Activated B cell treated with CpG ODN at 0.5 μM for 24 hours (primary cell): ENCODE measurements around the gene SYT13. TPM values are rescaled to one million over a fixed set of nuclear protein-coding genes. Genes with fewer than 3 reads are reported as not detected.
"Not testable (repeated sequence)": the region's sequence is repeated elsewhere in the genome, so short reads cannot be mapped to it uniquely, and the experiment has no call there.

Source experiments
- ATAC-seq: fragments of 200-7000 bp; cut with Tn5 transposase; one replicate; pipeline ENCODE4 v1.10.0; 2021; ENCODE audit warnings: low read depth, mild to moderate bottlenecking, moderate library complexity
- CTCF ChIA-PET: fragments of 350-600 bp; sonication (Branson Sonifier 250); formaldehyde crosslinking; loops from one replicate; lab custom pipeline; 2021; ENCODE audit warnings: antibody characterized with exemption; lab: Charles Lee
- POLR2A ChIA-PET: fragments of 350-600 bp; sonication (Branson Sonifier 250); formaldehyde crosslinking; loops from one replicate; lab custom pipeline; 2021; ENCODE audit warnings: antibody characterized with exemption; lab: Charles Lee
- DNase-seq: peaks from one replicate; pipeline ENCODE4 v3.0.0; 2022
- H3K27ac Mint-ChIP-seq: one replicate; pipeline ENCODE4 v1.8.0; 2020; ENCODE audit warnings: mixed read lengths
- H3K27me3 Mint-ChIP-seq: one replicate; pipeline ENCODE4 v1.8.0; 2021; ENCODE audit warnings: mixed read lengths
- H3K36me3 Mint-ChIP-seq: one replicate; pipeline ENCODE4 v1.8.0; 2021; ENCODE audit warnings: low read depth, mixed read lengths
- H3K4me1 Mint-ChIP-seq: one replicate; pipeline ENCODE4 v1.8.0; 2021; ENCODE audit warnings: mixed read lengths
- H3K4me3 Mint-ChIP-seq: one replicate; pipeline ENCODE4 v1.8.0; 2020; ENCODE audit warnings: mild to moderate bottlenecking, mixed read lengths
- H3K9me3 Mint-ChIP-seq: one replicate; pipeline ENCODE4 v1.8.0; 2020; ENCODE audit warnings: mixed read lengths
- CTCF ChIP-seq: fragments of 200-600 bp; IDR thresholded peaks from one replicate; pipeline ENCODE4 v1.8.0; 2022; ENCODE audit warnings: antibody characterized with exemption, mild to moderate bottlenecking
- intact Hi-C: fragments of 100-400 bp; cut with micrococcal nuclease; formaldehyde crosslinking; loops from one replicate; pipeline ENCODE4 v1.15.1; 2024
- total RNA-seq: library from RNA; stranded (reverse); gene quantifications from 2 replicates; pipeline ENCODE4 v1.2.3, GENCODE V29; 2022

SYT13 gene
- total RNA-seq, 1 donor from 2014 or later, result not detected

GRCh38 chr11:45294499-45294898 is 8.4 kb upstream of the SYT13 start:
- H3K9me3 Mint-ChIP-seq, result no peaks in the 10 kb centered on the region

GRCh38 chr11:45293566-45294192 is 7.5 kb upstream of the SYT13 start:
- not testable (repeated sequence) for H3K36me3 Mint-ChIP-seq, H3K4me3 Mint-ChIP-seq, H3K4me1 Mint-ChIP-seq, H3K27ac Mint-ChIP-seq, H3K9me3 Mint-ChIP-seq
- intact Hi-C loops, result loop anchor here (1.0 kb wide), 3 partner anchors 39 to 366 kb away; no protein-coding TSS in a partner anchor
- H3K27me3 Mint-ChIP-seq, result peaks cover 51% of the 10 kb centered on the region
- DNase-seq (peak; percentile 30), ATAC-seq (peak; percentile 84)
- ChIA-PET CTCF (interaction anchor here (1.9 kb wide), 1 partner anchor 183 kb away, joined by 11 read pairs; no protein-coding TSS in a partner anchor), POLR2A (interaction anchor here (0.8 kb wide), 1 partner anchor 183 kb away, joined by 4 read pairs; no protein-coding TSS in a partner anchor)

More at GRCh38 chr11:45294499-45294898, 8.4 kb upstream of the SYT13 start:
- no peaks in the 10 kb centered on the region for H3K36me3 Mint-ChIP-seq
- H3K4me3 Mint-ChIP-seq, result no peak overlapping the region
- H3K27me3 Mint-ChIP-seq, result peaks cover 46% of the 10 kb centered on the region
- CTCF ChIA-PET, result interaction anchor here (1.6 to 1.9 kb wide), 2 partner anchors 182 to 184 kb away, joined by 6 to 11 read pairs; no protein-coding TSS in a partner anchor
- H3K27ac Mint-ChIP-seq, result no peak overlapping the region
- H3K4me1 Mint-ChIP-seq, result no peaks in the 10 kb centered on the region
- no peak for TF ChIP-seq CTCF
- no peak for ATAC-seq
- DNase-seq, result no peak
- intact Hi-C loops, result no loop called here
- POLR2A ChIA-PET, result interaction anchor here (0.8 kb wide), 1 partner anchor 184 kb away, joined by 4 read pairs; no protein-coding TSS in a partner anchor

GRCh38 chr11:45290586-45290985 is 4.4 kb upstream of the SYT13 start:
- H3K4me1 Mint-ChIP-seq, result no peaks in the 10 kb centered on the region
- ATAC-seq, result no peak
- no peak overlapping the region for H3K4me3 Mint-ChIP-seq
- peaks cover 71% of the 10 kb centered on the region for H3K27me3 Mint-ChIP-seq
- POLR2A ChIA-PET, result no interaction called here
- CTCF ChIA-PET, result interaction anchor here (1.1 to 4.6 kb wide), 3 partner anchors 179 to 364 kb away, joined by 3 to 21 read pairs (median 14); no protein-coding TSS in a partner anchor
- H3K9me3 Mint-ChIP-seq, result no peaks in the 10 kb centered on the region
- H3K36me3 Mint-ChIP-seq, result no peaks in the 10 kb centered on the region
- no peak for TF ChIP-seq CTCF
- intact Hi-C loops, result no loop called here
- H3K27ac Mint-ChIP-seq, result no peak overlapping the region
- no peak for DNase-seq

- ChIA-PET CTCF (interaction anchor here (4.6 kb wide), 1 partner anchor 178 kb away, joined by 21 read pairs; no protein-coding TSS in a partner anchor), POLR2A (no interaction called here)
- no peak for DNase-seq
- Mint-ChIP-seq H3K4me1 (no peaks in the 10 kb centered on the region), H3K27me3 (peaks cover 68% of the 10 kb centered on the region), H3K9me3 (no peaks in the 10 kb centered on the region), H3K36me3 (no peaks in the 10 kb centered on the region), H3K4me3 (no peak overlapping the region), H3K27ac (no peak overlapping the region)
- intact Hi-C loops, result no loop called here
- TF ChIP-seq CTCF, result no peak
- no peak for ATAC-seq
Measured at GRCh38 chr11:45289369-45289768, 3.2 kb upstream of the SYT13 start.

GRCh38 chr11:45288339-45288738 is 2.2 kb upstream of the SYT13 start:
- Mint-ChIP-seq H3K27ac (no peak overlapping the region), H3K36me3 (no peaks in the 10 kb centered on the region), H3K4me1 (no peaks in the 10 kb centered on the region), H3K9me3 (no peaks in the 10 kb centered on the region), H3K27me3 (peaks cover 74% of the 10 kb centered on the region), H3K4me3 (no peak overlapping the region)
- intact Hi-C loops, result no loop called here
- TF ChIP-seq CTCF, result no peak
- ATAC-seq (no peak), DNase-seq (no peak)
- ChIA-PET POLR2A (no interaction called here), CTCF (interaction anchor here (4.6 kb wide), 1 partner anchor 177 kb away, joined by 21 read pairs; no protein-coding TSS in a partner anchor)
